HG03064 (cell line): ENCODE results near the gene SLC35E2B.
"Not testable (repeated sequence)": the region's sequence is repeated elsewhere in the genome, so short reads cannot be mapped to it uniquely, and the experiment has no call there.

Source experiments
- ATAC-seq: cut with Tn5 transposase; IDR thresholded peaks from one replicate; pipeline ENCODE4 v1.9.1; 2021; ENCODE audit warnings: low read depth; ENCODE audit not compliant: unreplicated experiment

SLC35E2B gene

DNA sequence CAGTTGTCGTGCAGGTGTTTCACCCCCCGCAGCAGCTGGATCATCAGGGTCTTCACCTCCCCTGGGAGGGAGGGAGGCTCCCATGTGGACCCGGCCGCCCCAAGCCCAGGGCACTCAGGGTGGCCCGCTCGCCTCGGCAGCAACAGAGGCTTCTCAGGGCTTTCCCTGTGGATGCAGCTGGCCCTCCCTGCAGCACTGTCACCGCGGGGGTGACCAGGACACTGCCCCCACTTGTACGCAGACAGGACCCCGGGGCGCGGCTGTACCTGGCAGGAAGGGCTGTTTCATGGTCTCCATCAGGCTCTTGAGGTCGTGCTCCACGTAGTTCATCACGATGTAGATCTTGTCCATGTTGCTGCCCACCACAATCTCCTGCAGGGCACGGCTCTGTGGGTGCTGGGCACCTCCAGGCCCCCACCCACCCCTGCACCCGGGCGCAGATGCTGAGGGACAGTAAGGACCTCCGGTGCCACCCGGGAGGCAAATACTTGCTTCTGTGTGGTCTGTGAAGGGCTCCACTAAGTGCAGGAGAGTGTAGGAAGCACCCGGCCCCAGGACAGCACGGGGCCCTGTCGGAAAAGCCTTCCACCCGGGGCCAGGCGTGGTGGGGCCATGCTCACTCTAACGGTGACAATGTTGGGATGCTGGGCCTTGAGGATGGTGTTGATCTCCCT lies 11.8 kb upstream of the SLC35E2B start:
- ATAC-seq = not testable (repeated sequence)

GRCh38 chr1:1703796-1704195 lies 11.2 kb upstream of the SLC35E2B start:
- no peak for ATAC-seq

DNA sequence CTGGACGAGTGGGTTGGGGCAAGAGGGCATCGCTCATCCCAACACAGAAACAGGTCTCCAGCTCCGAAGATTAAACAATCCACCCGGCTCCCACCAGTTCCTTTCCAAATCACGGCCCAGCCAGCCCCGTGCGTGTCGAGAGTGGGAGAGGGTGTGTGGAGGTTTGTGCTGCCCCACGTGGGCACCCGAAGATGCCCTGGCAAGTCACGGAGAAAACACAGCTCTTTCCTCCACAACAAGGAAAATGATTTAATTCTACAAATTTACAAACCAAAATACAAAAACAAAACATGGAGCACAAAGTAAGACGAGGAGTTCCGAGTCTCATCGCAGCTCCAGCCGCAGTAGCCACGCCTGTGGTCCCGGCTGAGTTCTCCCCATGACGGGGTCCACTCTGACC lies 9.9 kb upstream of the SLC35E2B start:
- ATAC-seq = not testable (repeated sequence)

GRCh38 chr1:1700557-1700956 lies 8.0 kb upstream of the SLC35E2B start:
- not testable (repeated sequence) for ATAC-seq

DNA sequence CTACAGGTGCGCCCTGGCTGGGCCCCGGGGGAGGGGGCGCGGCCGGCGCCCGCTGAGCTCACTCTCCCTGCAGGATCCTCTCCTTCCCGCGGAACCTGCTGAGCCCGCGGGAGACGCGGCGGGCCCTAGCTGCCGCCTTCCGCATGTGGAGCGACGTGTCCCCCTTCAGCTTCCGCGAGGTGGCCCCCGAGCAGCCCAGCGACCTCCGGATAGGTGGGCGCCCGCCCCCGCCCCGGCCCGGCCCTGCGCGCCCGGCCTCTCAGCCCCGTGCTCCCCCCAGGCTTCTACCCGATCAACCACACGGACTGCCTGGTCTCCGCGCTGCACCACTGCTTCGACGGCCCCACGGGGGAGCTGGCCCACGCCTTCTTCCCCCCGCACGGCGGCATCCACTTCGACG lies 7.5 kb upstream of the SLC35E2B start:
- ATAC-seq = not testable (repeated sequence)

DNA sequence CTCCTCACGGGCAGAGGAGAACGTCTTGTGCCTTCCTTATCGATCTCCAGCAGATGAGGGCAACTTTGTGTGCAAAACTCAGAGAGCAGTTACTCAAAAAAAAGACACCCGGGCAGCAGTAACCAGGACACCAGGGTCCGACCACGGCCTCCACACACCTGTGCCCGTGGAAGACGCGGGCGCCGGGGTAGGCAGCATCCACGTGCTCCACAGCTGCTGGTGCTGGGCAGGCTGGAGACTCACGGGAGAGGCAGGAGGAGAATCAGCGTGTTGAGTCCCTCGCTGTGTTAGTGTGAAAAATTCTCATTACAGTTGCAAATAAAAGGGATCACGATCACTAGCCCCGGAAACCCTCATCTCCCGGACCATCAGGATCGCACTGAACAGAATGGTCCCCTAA lies 6.5 kb upstream of the SLC35E2B start:
- not testable (repeated sequence) for ATAC-seq

DNA sequence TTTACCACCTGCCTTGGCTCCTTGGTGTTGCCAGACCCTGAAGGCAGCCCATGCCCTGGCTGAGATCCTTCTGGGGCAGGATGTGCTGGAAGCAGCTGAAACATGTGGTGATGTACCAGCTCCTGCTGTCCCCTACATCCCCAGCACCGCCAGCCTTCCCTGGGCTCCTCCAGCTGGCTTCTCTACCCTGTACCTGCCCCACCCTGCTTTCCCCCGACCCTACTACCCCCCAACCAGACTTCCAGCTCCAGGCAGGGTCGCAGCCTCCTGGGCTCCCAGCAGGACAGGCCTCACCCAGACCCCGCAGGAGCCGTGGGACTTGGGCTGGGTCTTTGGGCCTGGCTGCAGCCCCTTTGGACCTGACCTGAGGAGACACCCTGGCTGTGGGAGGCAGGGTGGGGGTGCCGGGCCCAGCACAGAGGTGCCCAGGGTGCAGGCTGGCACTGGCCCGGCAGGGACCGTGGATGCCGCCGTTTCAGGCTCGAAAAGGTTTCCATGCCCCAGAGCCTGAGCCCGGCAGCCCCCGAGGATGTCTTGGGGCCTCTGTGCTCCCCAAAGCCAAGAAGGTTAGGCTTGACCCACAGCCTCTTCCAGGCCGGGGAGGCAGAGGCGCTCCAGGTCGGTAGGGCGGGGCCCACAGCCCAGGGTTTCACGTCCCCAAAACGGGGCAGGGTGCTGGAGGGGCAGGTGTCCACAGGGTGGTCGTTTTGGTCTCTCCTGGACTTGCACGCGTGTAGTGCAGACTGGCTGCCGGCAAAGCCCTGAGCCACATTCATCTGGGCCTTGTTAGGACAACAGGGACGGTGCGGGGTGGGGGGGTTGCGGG lies 5.0 kb upstream of the SLC35E2B start:
- ATAC-seq = not testable (repeated sequence)

- ATAC-seq = not testable (repeated sequence)
Observed at GRCh38 chr1:1696431-1697357, 4.1 kb upstream of the SLC35E2B start.

- peak; percentile 45 for ATAC-seq
Observed at GRCh38 chr1:1692324-1692713, 276 bp downstream of the SLC35E2B start.

DNA sequence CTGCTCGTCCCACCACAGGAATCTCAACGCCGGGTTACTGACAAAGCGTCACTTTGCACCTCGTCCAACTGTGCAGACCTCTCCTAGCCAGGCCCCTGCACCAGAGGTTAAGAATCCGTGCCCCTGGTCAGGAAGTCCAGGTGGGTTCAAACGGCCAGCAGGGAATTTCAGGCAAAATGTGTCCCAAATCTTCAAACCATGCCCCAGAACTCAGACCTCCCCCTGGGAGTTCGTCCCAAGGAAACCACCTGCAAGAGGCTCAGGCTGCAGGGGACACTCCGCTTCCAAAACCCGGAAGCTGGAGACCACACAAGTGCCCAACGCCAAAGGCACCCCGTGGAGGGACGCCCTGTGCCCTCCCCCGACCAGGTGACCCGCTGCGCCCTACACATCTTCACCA lies 1.2 kb downstream of the SLC35E2B start:
- ATAC-seq = not testable (repeated sequence)

- not testable (repeated sequence) for ATAC-seq
Observed at GRCh38 chr1:1689526-1689925, 3.1 kb downstream of the SLC35E2B start.

DNA sequence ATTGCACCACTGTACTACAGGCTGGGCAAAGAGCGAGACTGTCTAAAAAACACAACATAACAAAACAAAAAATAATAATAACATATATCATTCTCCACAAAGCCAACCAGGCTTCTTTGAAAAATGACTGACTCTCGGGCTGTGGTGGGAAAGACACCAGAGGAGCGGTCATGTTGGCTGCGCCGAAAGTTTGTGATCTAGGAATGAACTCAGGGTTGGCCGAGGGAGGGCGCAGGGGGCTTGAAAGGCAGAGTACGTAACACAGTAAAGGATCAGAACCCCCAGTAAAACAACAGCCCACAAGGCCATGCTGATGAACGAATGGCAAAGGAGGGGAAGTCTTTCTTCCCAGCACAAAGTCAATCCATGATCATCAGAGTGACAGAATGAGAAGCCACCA lies 4.7 kb downstream of the SLC35E2B start:
- ATAC-seq = no peak

DNA sequence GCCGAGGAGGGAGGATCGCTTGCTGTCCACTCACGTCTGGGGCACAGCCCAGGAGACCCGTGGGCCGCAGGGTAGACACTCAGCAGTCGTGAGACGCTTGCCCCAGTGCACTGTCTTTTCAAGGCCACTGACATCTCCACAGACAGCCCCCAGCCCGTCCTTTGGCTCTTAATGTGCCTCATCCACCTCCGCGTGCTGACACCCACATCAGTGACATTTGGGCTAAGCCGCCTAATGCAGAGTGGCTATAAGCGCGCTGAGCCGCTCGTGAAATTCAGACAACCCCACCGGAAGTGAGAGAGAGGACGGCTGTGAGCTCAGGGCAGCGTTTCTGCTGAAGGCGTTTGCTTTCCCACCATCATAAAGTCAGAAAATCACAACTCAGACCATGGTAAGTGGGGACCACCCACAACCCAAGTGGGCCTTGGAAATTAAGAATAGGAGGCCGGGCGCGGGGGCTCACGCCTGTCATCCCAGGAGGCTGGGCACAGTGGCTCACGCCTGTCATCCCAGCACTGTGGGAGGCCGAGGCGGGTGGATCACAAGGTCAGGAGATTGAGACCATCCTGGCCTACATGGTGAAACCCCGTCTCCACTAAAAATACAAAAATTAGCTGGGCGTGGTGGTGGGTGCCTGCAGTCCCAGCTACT lies 8.4 kb downstream of the SLC35E2B start:
- no peak for ATAC-seq

DNA sequence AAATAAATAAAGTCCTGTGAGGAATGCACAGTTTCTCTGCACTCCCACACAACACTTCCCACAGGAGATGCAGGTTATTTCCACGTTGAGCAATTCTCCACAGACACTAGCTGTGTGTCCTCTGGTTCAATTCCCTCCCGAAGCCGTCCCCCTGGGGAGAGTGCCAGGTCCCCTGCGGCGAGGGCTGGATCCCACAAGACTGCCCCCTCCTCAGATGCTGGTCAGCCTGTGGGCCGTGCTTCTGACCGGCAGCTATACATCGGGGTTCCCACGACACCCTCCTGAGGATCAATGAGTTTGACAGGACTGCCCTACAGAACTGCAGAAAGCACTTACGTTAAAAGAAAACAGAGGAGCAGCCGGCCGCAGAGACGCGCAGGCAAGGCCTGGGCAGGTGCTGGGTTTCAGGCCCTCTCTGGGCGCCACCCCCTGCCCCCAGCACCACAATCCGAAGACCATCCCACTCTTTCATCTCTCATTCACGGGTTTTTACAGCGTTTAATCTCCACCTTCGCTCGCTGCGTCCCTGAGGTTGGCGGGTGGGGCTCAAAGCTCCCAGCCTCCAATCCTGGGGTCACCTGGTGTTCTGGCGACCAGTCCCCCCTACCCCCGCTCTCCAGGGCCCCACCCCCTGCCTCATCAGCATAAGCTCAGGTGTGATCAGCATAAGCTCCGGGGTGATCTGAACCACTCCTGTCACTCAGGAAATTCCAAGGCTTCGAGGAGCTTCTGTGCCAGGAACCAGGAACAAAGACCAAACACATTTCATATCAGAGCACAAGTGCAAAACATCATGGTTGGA lies 9.3 kb downstream of the SLC35E2B start:
- ATAC-seq = no peak

- ATAC-seq = no peak
Observed at GRCh38 chr1:1680912-1681273, 11.7 kb downstream of the SLC35E2B start.

GRCh38 chr1:1680031-1680911 lies 12.3 kb downstream of the SLC35E2B start:
- ATAC-seq = no peak

DNA sequence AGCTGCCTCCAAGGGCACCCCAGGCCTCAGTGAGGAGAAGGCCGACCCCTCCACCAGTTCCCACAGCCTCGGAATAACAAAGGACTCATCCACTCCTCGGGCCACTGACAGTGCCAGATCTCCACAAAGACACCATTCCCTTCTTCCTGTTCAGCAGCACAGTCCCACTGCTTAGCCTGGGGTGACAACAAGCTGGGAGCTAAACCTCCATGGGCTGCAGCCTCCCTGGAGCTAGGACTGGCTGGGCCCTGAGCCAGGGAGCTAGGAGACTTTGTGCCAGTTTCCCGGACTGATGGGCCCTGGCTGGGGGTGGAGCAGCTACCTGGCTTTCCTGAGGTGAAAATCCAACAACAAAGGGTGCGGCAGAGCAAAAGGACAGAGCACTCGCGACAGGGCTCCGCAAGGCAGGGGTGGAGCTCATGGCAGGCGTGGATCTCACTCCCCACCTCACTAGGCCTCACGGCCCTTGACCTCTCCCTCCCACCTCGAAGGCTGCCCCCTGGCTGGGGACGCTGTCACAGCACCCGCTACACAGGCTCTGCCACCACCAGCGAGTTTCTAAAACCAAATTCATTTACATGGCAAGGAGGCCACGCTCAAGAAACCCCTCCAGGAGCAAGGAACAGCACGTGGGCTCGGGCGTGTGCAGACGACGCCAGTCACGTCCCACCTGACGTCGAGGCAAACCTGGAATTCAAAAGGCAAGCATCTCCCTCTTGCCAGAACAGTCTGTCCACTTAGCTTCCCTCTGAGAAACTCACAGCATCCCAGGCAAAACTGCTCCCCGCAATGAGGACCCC lies 13.8 kb downstream of the SLC35E2B start:
- no peak for ATAC-seq
